CD1c-positive myeloid dendritic cell (primary cell): ENCODE measurements around the gene CDK18.
"Not testable (repeated sequence)": the region's sequence is repeated elsewhere in the genome, so short reads cannot be mapped to it uniquely, and the experiment has no call there.

Experiments
- DNase-seq: peaks from one replicate; pipeline ENCODE4 v3.0.0-alpha.2; 2016; ENCODE audit errors: extremely low spot score

Gene CDK18

DNA sequence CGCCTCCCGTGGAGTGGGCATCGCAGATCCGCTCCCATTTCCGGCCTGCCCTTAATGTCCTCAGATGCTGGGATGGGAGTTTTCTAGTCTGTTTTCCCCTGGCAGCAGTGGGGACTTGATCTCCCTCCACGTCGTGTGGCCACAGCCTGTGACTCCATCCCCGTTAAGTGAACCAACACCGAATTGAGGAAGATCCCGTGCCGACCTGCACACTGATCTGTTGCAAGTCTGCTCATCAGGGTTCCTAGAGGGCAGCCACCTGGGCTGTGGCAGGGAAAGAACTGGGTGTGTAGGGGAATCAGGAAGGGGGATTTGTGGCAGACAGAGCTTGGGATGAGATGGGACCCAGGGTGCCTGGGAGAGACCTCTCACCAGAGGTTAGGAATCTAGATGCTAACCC is 23.3 kb upstream of the CDK18 start:
- no peak for DNase-seq

GRCh38 chr1:205481629-205482151 is 22.8 kb upstream of the CDK18 start:
- no peak for DNase-seq

GRCh38 chr1:205482587-205482986 is 21.9 kb upstream of the CDK18 start:
- DNase-seq, result not testable (repeated sequence)

DNA sequence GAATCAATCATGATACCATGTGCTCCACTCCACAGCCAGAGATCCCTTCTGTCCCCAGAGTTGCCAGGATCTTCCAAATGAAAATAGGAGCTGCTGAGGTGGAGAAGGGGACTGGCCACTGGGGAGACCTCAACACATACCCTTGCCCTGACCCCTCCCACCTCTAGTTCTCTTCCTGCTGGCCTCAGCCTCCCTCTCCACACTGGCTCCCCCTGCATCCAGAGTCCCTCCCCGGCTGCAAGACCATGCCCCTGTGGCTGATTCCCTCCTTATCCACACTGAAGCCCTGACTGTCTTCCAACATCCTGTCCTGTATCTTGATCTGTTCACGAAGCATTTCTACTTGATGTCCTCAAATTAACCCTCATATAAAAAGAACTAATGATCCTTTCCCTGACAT is 21.1 kb upstream of the CDK18 start:
- DNase-seq, result no peak

DNA sequence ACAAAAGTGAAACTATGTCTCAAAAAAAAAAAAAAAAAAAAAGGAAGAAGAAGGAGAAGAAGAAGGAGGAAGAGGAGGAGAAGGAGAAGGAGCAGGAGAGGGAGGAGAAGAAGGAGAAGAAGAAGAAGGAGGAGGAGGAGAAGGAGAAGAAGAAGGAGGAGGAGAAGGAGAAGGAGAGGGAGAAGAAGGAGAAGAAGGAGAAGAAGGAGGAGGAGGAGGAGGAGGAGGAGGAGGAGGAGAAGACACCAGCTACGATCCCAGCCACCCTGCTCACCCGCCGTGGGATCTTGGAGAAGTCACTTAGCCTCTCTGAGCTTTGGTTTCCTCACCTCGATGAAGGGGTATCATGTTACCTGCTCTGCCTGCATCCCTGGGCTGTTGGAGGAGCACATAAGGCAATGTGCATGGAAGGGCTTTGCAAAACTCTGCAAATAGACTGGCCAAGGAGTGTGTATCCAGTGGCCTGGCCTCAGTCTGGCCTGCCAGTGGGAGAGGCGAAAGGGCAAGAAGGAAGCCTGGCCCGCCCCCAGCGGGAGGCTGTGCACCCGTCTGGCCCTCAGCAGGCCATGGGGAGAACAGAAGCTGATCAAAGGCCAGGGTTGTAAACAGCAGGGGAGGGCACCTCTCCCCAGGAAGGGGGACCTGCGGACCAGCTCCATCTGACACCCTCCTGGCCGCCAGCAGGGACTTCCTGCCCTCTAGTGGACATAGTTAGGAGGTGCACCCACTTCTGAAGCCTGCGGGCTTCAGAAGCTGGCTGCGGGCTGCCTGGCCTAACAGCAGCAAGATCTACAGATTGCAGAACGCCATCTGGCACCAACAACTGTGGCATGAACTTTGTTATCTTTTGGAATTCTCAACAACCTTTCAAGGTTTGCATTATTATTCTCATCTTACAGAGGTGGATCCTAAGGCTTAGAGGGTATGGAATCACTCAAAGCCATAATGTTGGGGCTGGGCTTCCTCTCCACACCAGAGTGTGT is 19.2 kb upstream of the CDK18 start:
- DNase-seq, result peak; percentile 80

DNA sequence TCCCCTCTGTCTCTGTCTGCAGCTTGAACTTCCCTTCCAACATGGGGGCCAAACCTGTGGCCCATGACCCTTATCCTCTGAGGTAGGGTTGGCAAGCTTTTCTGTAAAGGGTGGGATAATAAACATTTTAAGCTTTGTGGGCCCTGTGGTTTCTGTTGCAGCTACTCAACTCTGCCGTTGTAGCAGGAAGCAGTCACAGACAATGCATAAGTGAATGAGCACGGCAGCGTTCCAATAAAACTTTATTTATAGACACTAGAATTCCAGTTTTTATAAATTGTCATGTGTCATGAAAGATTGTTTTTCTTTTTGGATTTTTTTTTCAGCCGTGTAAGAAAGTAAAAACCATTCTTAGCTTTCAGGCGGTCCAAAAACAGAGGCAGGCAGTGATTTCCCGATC is 18.2 kb upstream of the CDK18 start:
- DNase-seq, result no peak

DNA sequence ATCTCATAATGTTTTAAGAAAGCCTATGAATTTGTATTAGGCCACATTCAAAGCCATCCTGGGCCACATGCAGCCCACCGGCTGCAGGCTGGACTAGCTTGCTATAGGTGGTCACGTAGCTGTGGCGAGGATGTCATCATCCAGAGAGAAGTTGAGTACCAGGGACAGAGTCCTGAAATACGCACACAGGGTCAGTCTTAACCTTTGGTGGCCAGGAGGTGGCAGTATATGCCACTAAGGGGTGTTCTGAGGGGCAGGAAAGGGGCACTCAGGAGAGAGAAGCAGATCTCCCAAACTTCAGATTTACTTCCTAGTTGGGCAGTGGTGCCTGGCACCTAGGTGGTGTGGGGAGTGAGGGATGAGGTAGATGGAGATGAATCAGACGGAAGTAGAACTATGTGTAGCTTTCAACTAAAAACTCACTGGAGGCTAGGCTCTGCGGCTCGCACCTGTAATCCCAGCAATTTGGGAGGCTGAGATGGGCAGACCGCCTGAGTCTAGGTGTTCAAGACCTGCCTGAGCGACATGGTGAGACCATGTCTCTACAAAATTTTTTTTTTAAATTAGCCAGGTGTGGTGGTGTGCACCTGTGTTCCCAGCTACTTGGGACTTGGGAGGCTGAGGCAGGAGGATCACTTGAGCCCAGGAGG is 16.3 kb upstream of the CDK18 start:
- peak; percentile 69 for DNase-seq

GRCh38 chr1:205491794-205492193 is 12.7 kb upstream of the CDK18 start:
- no peak for DNase-seq

DNA sequence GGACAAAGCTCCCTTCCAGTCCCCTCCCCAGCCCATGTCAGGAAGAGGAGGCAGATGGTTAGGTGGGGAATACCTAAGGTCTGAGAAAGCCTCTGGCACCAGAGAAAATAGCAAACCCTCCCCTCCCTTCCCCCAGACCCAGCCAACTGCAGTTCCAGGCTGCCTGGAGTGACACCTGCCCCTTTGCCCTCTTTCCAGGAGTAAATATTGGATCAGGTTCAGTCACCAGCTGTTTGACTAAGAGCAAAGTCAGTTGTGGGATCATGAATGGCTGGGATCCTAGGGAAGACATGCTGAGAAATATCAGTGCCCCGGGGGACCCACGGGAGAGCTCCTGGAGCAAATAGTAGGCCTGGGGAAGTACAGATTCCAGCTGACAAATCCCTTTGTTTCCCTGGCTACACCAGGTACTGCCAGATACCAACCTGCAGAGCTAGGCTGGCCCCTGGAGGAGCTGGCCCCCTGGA is 12.2 kb upstream of the CDK18 start:
- no peak for DNase-seq

DNA sequence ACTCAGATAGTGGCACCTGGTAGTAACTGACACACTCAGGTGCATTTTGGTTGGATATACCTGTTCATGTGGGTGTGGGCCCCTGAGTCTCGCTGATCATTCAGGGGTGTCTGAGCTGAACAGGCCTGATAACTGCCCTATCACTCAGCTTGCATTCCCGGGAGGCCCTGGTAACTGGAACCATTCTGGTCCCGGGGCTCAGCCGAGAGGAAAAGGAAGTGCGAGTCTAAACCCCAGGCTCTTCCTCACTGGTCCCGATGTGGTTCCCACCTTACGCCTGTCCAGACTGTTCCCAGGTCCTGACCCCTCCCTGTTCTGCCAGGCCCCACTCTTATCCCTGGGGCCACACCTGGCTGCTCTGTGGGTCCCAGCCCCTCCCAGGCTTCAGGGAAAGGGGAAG is 11.7 kb upstream of the CDK18 start:
- no peak for DNase-seq

GRCh38 chr1:205493241-205494085 is 11.0 kb upstream of the CDK18 start:
- peak; percentile 51 for DNase-seq

DNA sequence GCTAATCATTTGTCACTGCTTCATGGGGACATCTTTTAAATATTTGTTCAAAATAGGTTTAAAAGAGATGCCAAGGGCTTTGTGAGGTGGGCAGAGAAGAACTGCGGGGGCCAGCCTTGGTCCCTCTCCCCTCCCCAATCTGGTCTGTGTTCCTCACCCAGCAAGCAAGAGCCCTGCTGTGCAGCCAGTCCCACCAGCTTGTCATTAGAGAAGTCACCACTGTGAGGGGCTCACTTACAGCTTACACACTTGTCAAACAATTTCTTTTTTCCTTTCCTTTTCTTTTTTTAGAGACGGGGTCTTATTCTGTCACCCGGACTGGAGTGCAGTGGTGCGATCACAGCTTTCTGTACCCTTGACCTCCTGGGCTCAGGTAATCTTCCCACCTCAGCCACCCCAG is 10.4 kb upstream of the CDK18 start:
- DNase-seq, result no peak

DNA sequence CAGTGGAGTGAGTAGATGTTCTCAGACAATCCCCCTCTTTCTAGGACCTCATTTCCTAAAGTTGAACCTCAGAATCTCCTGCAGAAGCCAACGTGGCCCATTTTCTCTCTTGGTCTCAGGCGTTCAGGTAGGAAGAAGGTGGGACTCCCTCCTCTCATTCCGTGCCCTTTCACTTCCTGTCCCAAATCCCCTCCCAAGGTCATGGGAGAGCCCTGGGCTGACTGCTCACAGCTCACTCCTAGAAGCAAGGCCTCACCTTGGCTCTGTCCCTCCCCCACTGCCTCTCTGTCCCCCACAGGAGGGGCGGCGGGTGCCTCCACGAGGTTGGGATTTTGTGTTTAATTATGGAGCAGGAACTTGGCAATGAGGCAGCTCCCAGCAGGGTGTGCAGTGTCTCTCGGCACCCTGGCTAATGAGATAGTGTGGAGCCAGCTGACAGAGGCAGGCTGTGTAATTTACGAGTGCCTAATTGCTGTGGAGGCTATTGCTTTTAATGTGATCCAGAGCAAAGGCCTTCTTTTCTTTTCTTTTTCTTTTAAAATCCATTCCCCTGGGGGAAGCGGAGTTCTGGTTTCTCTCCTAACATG is 9.1 kb upstream of the CDK18 start:
- DNase-seq, result no peak

DNA sequence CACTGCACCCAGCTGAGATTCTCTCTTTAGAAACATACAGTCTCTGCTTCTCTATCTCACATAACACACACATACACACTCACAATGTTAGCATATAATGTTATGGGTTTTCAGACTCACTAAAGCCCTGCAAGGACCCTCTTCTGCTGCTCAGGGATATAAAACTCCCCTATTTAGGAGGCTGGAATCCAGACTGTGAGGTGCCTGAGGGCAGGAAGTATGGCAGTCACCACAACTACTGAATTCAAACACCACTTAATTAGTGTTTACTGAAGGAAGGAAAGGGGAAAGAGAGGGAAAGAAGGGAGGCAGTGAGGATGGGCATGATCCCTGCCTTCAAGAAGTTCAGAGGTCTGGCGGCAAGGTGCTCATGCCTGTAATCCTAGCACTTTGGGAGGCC is 7.8 kb upstream of the CDK18 start:
- DNase-seq, result no peak

DNA sequence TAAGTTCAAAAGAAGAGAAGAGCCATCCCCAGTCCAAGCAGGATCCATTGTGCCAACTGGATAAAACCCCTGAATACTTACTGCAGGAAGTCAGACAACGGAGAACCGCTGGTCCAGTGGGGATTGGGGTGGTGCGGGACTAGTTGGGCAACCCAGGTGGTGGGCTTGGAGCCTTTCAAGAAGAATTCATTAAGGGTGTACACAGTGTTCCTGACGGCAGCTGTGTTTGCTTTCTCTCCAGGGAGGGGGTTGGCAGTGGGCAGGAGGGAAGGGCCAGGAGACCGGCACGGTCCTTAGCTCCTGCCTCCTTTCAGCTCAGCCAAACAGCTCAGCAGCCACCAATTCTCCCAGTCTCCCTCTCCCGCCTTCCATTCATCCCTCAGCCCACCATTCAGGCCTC is 7.1 kb upstream of the CDK18 start:
- DNase-seq, result no peak

- no peak for DNase-seq
Measured at GRCh38 chr1:205499789-205500188, 4.7 kb upstream of the CDK18 start.

DNA sequence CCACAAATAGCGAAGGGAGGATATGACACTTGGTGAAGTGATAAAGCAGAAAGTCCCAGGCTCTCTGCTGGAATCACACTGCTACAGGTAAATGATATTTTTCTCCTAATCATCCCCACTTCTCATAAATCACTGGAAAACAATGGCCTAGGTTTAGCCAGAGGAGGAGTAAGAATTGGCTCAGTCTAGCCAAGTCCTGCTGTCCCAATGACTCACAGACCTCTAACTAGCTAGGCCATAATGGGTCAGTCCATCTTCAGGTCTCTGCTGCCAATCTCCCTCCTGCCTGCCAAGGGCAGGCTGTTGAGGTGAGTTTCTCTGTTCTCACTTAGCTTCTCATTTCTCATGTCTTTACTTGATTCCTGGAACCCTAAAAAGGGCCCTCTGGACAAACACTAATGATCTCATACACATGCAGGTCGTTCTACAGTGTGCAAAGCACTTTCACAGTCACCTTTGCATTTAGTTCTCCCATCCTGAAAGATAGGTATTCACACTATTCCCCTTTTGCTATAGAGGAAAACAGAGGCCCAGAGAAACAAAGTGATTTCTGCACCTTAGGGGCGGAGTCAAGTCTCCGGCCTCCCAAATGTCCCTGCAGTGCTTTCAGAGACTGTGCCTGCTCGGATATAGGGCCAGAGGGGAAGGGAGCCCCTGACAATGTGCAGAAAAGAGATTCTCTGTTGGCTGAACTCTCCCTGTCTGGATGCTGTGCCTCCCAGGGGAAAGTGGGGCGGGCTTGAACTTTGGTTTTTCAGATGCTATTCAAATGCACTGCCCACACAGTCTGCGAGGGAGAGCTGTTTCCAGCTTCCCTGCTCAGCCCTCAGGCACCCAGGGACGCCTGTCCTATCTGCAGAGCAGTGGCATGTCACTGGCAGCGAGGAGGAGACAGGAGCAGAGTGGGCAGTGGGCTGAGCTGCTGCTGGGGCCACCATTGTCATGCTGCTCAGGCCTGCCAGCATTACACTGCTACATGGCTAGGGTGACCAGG is 3.9 kb upstream of the CDK18 start:
- no peak for DNase-seq

- DNase-seq, result no peak
Measured at GRCh38 chr1:205502111-205502810, 2.2 kb upstream of the CDK18 start.

GRCh38 chr1:205502992-205503391 is 1.5 kb upstream of the CDK18 start:
- no peak for DNase-seq
